Inflammatory macrophage treated with lipopolysaccharide for 1 hour (primary cell): Measurements from ENCODE around the gene HMGA1.

ENCODE experiments used
- DNase-seq, 2 donors: peaks; one replicate each; pipeline ENCODE4 v3.0.0-alpha.2; 2020 to 2022

The HMGA1 gene

GRCh38 chr6:34236443-34237315, at the start of gene HMGA1:
TSS of gene HMGA1 (plus strand) at chr6:34236873. CDS start at chr6:34240781, 3,908 bp downstream.
- peak; percentile 75 for DNase-seq

- peak; percentile 73 for DNase-seq
Observed at GRCh38 chr6:34189806-34190503, 46.7 kb upstream of the HMGA1 start.

GRCh38 chr6:34190504-34191122, 46.1 kb upstream of the HMGA1 start:
- DNase-seq = no peak

- DNase-seq = no peak
Observed at GRCh38 chr6:34194772-34195171, 41.9 kb upstream of the HMGA1 start.

GRCh38 chr6:34195726-34196115, 41.0 kb upstream of the HMGA1 start:
- no peak for DNase-seq

GRCh38 chr6:34196116-34196832, 40.4 kb upstream of the HMGA1 start:
- DNase-seq = peak; percentile 72 to 97

- no peak for DNase-seq
Observed at GRCh38 chr6:34196833-34197195, 39.9 kb upstream of the HMGA1 start.

GRCh38 chr6:34200340-34200971, 36.2 kb upstream of the HMGA1 start:
- DNase-seq = no peak

- DNase-seq = no peak
Observed at GRCh38 chr6:34201455-34202107, 35.1 kb upstream of the HMGA1 start.

- no peak for DNase-seq
Observed at GRCh38 chr6:34202329-34203201, 34.1 kb upstream of the HMGA1 start.

- DNase-seq = no peak
Observed at GRCh38 chr6:34204693-34205092, 32.0 kb upstream of the HMGA1 start.

GRCh38 chr6:34205466-34205865, 31.2 kb upstream of the HMGA1 start:
- peak in 1 of 2 donors; percentile 49 for DNase-seq

- no peak for DNase-seq
Observed at GRCh38 chr6:34205916-34206315, 30.8 kb upstream of the HMGA1 start.

GRCh38 chr6:34206726-34207125, 29.9 kb upstream of the HMGA1 start:
- no peak for DNase-seq

- peak in 1 of 2 donors; percentile 51 for DNase-seq
Observed at GRCh38 chr6:34207695-34208443, 28.8 kb upstream of the HMGA1 start.

- DNase-seq = no peak
Observed at GRCh38 chr6:34213772-34214171, 22.9 kb upstream of the HMGA1 start.

GRCh38 chr6:34218691-34219090, 18.0 kb upstream of the HMGA1 start:
- DNase-seq = no peak

GRCh38 chr6:34223381-34223955, 13.2 kb upstream of the HMGA1 start:
- DNase-seq = no peak
